HuH-7 (cell line): ENCODE data around the gene CERKL.

Source experiments
- DNase-seq: peaks from one replicate; pipeline ENCODE4 v3.0.0; 2011; ENCODE audit warnings: low spot score

The CERKL gene

GRCh38 chr2:181520253-181520652, 136.7 kb downstream of the CERKL start:
- no peak for DNase-seq

GRCh38 chr2:181517685-181518301, 139.1 kb downstream of the CERKL start:
- DNase-seq = no peak

- no peak for DNase-seq
These were observed 139.9 kb downstream of the CERKL start for GRCh38 chr2:181516992-181517391.

- no peak for DNase-seq
These were observed 141.2 kb downstream of the CERKL start for GRCh38 chr2:181515719-181516118.

GRCh38 chr2:181500201-181500600, 156.7 kb downstream of the CERKL start:
- DNase-seq = no peak

- no peak for DNase-seq
These were observed 157.7 kb downstream of the CERKL start for GRCh38 chr2:181499231-181499630.
